HL-60/S4 treated with phorbol 12-myristate 13-acetate at 8.2 ng/mL for 4 days and 3 days (cell line): ENCODE measurements around the gene APC.

Experiments
- in situ Hi-C: fragments of 300-500 bp; cut with MboI; formaldehyde crosslinking; loops from 2 replicates; pipeline ENCODE4 v1.15.0; 2022; ENCODE audit warnings: low sequenced_read_pairs

APC gene

GRCh38 chr5:112776301-112776856 lies 38.7 kb downstream of the APC start:
- in situ Hi-C loops = no loop called here

- in situ Hi-C loops = no loop called here
Observed at GRCh38 chr5:112779531-112779930, 41.8 kb downstream of the APC start.

- in situ Hi-C loops = no loop called here
Observed at GRCh38 chr5:112784726-112785125, 47.0 kb downstream of the APC start.

- in situ Hi-C loops = no loop called here
Observed at GRCh38 chr5:112787261-112787660, 49.6 kb downstream of the APC start.

GRCh38 chr5:112787896-112788295 lies 50.2 kb downstream of the APC start:
- in situ Hi-C loops = no loop called here

- in situ Hi-C loops = no loop called here
Observed at GRCh38 chr5:112793201-112793600, 55.5 kb downstream of the APC start.

- in situ Hi-C loops = no loop called here
Observed at GRCh38 chr5:112794410-112794809, 56.7 kb downstream of the APC start.

- in situ Hi-C loops = no loop called here
Observed at GRCh38 chr5:112795342-112795741, 57.7 kb downstream of the APC start.

GRCh38 chr5:112795944-112796678 lies 58.4 kb downstream of the APC start:
- in situ Hi-C loops = no loop called here

- in situ Hi-C loops = no loop called here
Observed at GRCh38 chr5:112799661-112800060, 62.0 kb downstream of the APC start.

GRCh38 chr5:112800891-112801290 lies 63.2 kb downstream of the APC start:
- in situ Hi-C loops = no loop called here

GRCh38 chr5:112811023-112811422 lies 73.3 kb downstream of the APC start:
- in situ Hi-C loops = no loop called here

- in situ Hi-C loops = no loop called here
Observed at GRCh38 chr5:112812549-112812948, 74.9 kb downstream of the APC start.

GRCh38 chr5:112820246-112820645 lies 82.6 kb downstream of the APC start:
- in situ Hi-C loops = no loop called here

GRCh38 chr5:112822456-112822855 lies 84.8 kb downstream of the APC start:
- in situ Hi-C loops = no loop called here

- in situ Hi-C loops = no loop called here
Observed at GRCh38 chr5:112823181-112823580, 85.5 kb downstream of the APC start.

GRCh38 chr5:112823656-112824055 lies 86.0 kb downstream of the APC start:
- in situ Hi-C loops = no loop called here

- in situ Hi-C loops = no loop called here
Observed at GRCh38 chr5:112824197-112824596, 86.5 kb downstream of the APC start.

- in situ Hi-C loops = no loop called here
Observed at GRCh38 chr5:112830378-112830777, 92.7 kb downstream of the APC start.

- in situ Hi-C loops = no loop called here
Observed at GRCh38 chr5:112833971-112834370, 96.3 kb downstream of the APC start.

- in situ Hi-C loops = no loop called here
Observed at GRCh38 chr5:112844489-112844888, 106.8 kb downstream of the APC start.

- in situ Hi-C loops = no loop called here
Observed at GRCh38 chr5:112846556-112846955, 108.9 kb downstream of the APC start.

GRCh38 chr5:112847306-112847705 lies 109.6 kb downstream of the APC start:
- in situ Hi-C loops = no loop called here
